ENCODE results near the gene CAMTA2. TPM values are rescaled to one million over a fixed set of nuclear protein-coding genes. Genes with fewer than 3 reads are reported as not detected.
A peak's percentile ranks its signal among the peaks of the same experiment; 100 is the strongest.

Gene CAMTA2
- total and polyA plus RNA-seq, 4 donors, result 7.8 to 17.6 (median 12.0) TPM

GRCh38 chr17:4919511-4920047 lies 67.9 kb downstream of the CAMTA2 start:
- Histone ChIP-seq H3K4me1 (ENCODE audit: control insufficient read depth in 4 of 4, insufficient read depth in 4 of 4, low read length in 3 of 4) (peaks cover 3 to 22% (median 16%) of the 10 kb centered on the region in 4 donors), H3K4me3 (ENCODE audit: low read depth in 1 of 3, low read length in 3 of 3) (no peak overlapping the region), H3K27me3 (ENCODE audit: control insufficient read depth in 4 of 4, insufficient read depth in 4 of 4, low read length in 3 of 4) (no peaks in the 10 kb centered on the region), H3K9me3 (ENCODE audit: control insufficient read depth in 4 of 4, low read length in 3 of 4) (no peaks in the 10 kb centered on the region), H3K36me3 (ENCODE audit: control insufficient read depth in 4 of 4, insufficient read depth in 3 of 4, low read depth in 1 of 4, low read length in 3 of 4) (no peaks in the 10 kb centered on the region), H3K9ac (ENCODE audit: low read depth in 1 of 2, low read length in 2 of 2) (peak overlapping the region in 1 of 2 donors; percentile 34), H3K27ac (ENCODE audit: low read depth in 1 of 2, low read length in 2 of 2) (peak overlapping the region; percentile 92 to 95)
- WGBS, result 61% methylated on average over 8 of the region's 8 CpGs
- DNase-seq (ENCODE audit: low spot score), result no peak
- TF ChIP-seq SP1 (IDR thresholded peaks at IDR 0.05), result no peak
- TF ChIP-seq TAF1 (conservative IDR thresholded peaks at IDR 0.05), result no peak
- TF ChIP-seq RXRA (IDR thresholded peaks at IDR 0.05), result no peak

Small RNAs within 50 kb of the gene (small RNA-seq; reads per million reads assigned to genes)
- not detected for gene MIR6864
- not detected for gene MIR6865

Other genes starting within 250 kb of the CAMTA2 start
- gene ZMYND15, start 247.8 kb downstream of the CAMTA2 start, total RNA-seq, result under 1 TPM; 0.47 to 0.67 TPM
- gene ZMYND15, start 247.8 kb downstream of the CAMTA2 start, polyA plus RNA-seq, result 1 to 10 TPM in 1 of 2 donors, under 1 TPM in 1; 0.75 to 2.4 TPM
- 10 to 100 TPM; 10.7 to 15.3 TPM for gene CXCL16, start 247.7 kb downstream of the CAMTA2 start, total RNA-seq
- gene CXCL16, start 247.7 kb downstream of the CAMTA2 start, polyA plus RNA-seq, result 10 to 100 TPM; 16.9 to 41.1 TPM
- gene TM4SF5, start 215.8 kb downstream of the CAMTA2 start, total RNA-seq, result 10 to 100 TPM; 20.1 to 32.5 TPM
- gene TM4SF5, start 215.8 kb downstream of the CAMTA2 start, polyA plus RNA-seq, result 100 to 1,000 TPM; 198 to 309 TPM
- gene VMO1, start 201.3 kb downstream of the CAMTA2 start, total RNA-seq, result 1 to 10 TPM; 1.7 to 1.8 TPM
- gene VMO1, start 201.3 kb downstream of the CAMTA2 start, polyA plus RNA-seq, result 1 to 10 TPM; 5.9 to 9.1 TPM
- gene GLTPD2, start 198.7 kb downstream of the CAMTA2 start, total RNA-seq, result 10 to 100 TPM; 15.1 to 34.5 TPM
- 10 to 100 TPM; 16.9 to 63.2 TPM for gene GLTPD2, start 198.7 kb downstream of the CAMTA2 start, polyA plus RNA-seq
- gene PSMB6, start 191.5 kb downstream of the CAMTA2 start, total RNA-seq, result 10 to 100 TPM; 64.7 to 95.5 TPM
- 100 to 1,000 TPM; 155 to 219 TPM for gene PSMB6, start 191.5 kb downstream of the CAMTA2 start, polyA plus RNA-seq
- gene PLD2, start 180.5 kb downstream of the CAMTA2 start, total RNA-seq, result 10 to 100 TPM in 1 of 2 donors, 1 to 10 TPM in 1; 3.5 to 15.8 TPM
- 1 to 10 TPM; 5.6 to 6.0 TPM for gene PLD2, start 180.5 kb downstream of the CAMTA2 start, polyA plus RNA-seq
- gene MINK1, start 154.3 kb downstream of the CAMTA2 start, total RNA-seq, result 10 to 100 TPM; 25.6 to 30.6 TPM
- gene MINK1, start 154.3 kb downstream of the CAMTA2 start, polyA plus RNA-seq, result 10 to 100 TPM in 1 of 2 donors, 1 to 10 TPM in 1; 6.9 to 16.6 TPM
- 1 to 10 TPM; 1.1 to 2.3 TPM for gene C17orf107, start 88.1 kb downstream of the CAMTA2 start, total RNA-seq
- 1 to 10 TPM in 1 of 2 donors, under 1 TPM in 1; 0.19 to 5.9 TPM for gene C17orf107, start 88.1 kb downstream of the CAMTA2 start, polyA plus RNA-seq
- under 1 TPM; 0.19 to 0.84 TPM for gene CHRNE, start 84.6 kb downstream of the CAMTA2 start, total RNA-seq
- 1 to 10 TPM in 1 of 2 donors, under 1 TPM in 1; 0.47 to 3.1 TPM for gene CHRNE, start 84.6 kb downstream of the CAMTA2 start, polyA plus RNA-seq
- gene GP1BA, start 55.4 kb downstream of the CAMTA2 start, total RNA-seq, result 1 to 10 TPM in 1 of 2 donors, not detected in 1; 2.3 TPM
- gene GP1BA, start 55.4 kb downstream of the CAMTA2 start, polyA plus RNA-seq, result under 1 TPM; 0.03 to 0.18 TPM
- gene SLC25A11, start 47.6 kb downstream of the CAMTA2 start, total RNA-seq, result 10 to 100 TPM; 28.5 to 40.7 TPM
- 10 to 100 TPM; 51.3 to 54.1 TPM for gene SLC25A11, start 47.6 kb downstream of the CAMTA2 start, polyA plus RNA-seq
- 10 to 100 TPM; 15.9 to 23.4 TPM for gene RNF167, start 47.4 kb downstream of the CAMTA2 start, total RNA-seq
- 10 to 100 TPM; 25.4 to 72.6 TPM for gene RNF167, start 47.4 kb downstream of the CAMTA2 start, polyA plus RNA-seq
- 100 to 1,000 TPM; 150 to 672 TPM for gene PFN1, start 39.1 kb downstream of the CAMTA2 start, total RNA-seq
- 100 to 1,000 TPM; 568 to 592 TPM for gene PFN1, start 39.1 kb downstream of the CAMTA2 start, polyA plus RNA-seq
- gene ENO3, start 36.6 kb downstream of the CAMTA2 start, total RNA-seq, result 10 to 100 TPM; 26.3 to 27.5 TPM
- gene ENO3, start 36.6 kb downstream of the CAMTA2 start, polyA plus RNA-seq, result 100 to 1,000 TPM in 1 of 2 donors, 10 to 100 TPM in 1; 34.1 to 117 TPM
- gene SPAG7, start 19.9 kb downstream of the CAMTA2 start, total RNA-seq, result 10 to 100 TPM; 18.6 to 19.8 TPM
- gene SPAG7, start 19.9 kb downstream of the CAMTA2 start, polyA plus RNA-seq, result 10 to 100 TPM; 32.1 to 66.3 TPM
- under 1 TPM; 0.28 to 0.42 TPM for gene INCA1, start 9.8 kb upstream of the CAMTA2 start, total RNA-seq
- under 1 TPM; 0.68 to 0.75 TPM for gene INCA1, start 9.8 kb upstream of the CAMTA2 start, polyA plus RNA-seq
- gene KIF1C, start 10.3 kb upstream of the CAMTA2 start, total RNA-seq, result 10 to 100 TPM; 19.7 to 62.2 TPM
- 10 to 100 TPM; 10.4 to 53.8 TPM for gene KIF1C, start 10.3 kb upstream of the CAMTA2 start, polyA plus RNA-seq
- under 1 TPM in 1 of 2 donors, not detected in 1; 0.28 TPM for gene SLC52A1, start 47.8 kb upstream of the CAMTA2 start, total RNA-seq
- gene SLC52A1, start 47.8 kb upstream of the CAMTA2 start, polyA plus RNA-seq, result under 1 TPM; 0.08 to 0.11 TPM
- gene ZFP3, start 90.8 kb upstream of the CAMTA2 start, total RNA-seq, result 1 to 10 TPM; 1.6 TPM
- under 1 TPM; 0.46 to 0.56 TPM for gene ZFP3, start 90.8 kb upstream of the CAMTA2 start, polyA plus RNA-seq
- gene ZNF232, start 124.2 kb upstream of the CAMTA2 start, total RNA-seq, result 1 to 10 TPM; 2.5 to 4.0 TPM
- 1 to 10 TPM; 2.9 to 3.0 TPM for gene ZNF232, start 124.2 kb upstream of the CAMTA2 start, polyA plus RNA-seq
- gene USP6, start 128.4 kb upstream of the CAMTA2 start, total RNA-seq, result under 1 TPM; under 0.01 to 0.05 TPM
- gene USP6, start 128.4 kb upstream of the CAMTA2 start, polyA plus RNA-seq, result under 1 TPM in 1 of 2 donors, not detected in 1; 0.18 TPM
- gene ZNF594, start 204.2 kb upstream of the CAMTA2 start, total RNA-seq, result 1 to 10 TPM; 6.7 to 7.4 TPM
- 1 to 10 TPM in 1 of 2 donors, under 1 TPM in 1; 0.76 to 1.5 TPM for gene ZNF594, start 204.2 kb upstream of the CAMTA2 start, polyA plus RNA-seq
- 1 to 10 TPM; 3.9 to 5.7 TPM for gene SCIMP, start 247.2 kb upstream of the CAMTA2 start, total RNA-seq
- 1 to 10 TPM; 3.0 TPM for gene SCIMP, start 247.2 kb upstream of the CAMTA2 start, polyA plus RNA-seq

All from liver (tissue), 10 donors.